Measurements from ENCODE around the gene ZNF335. TPM values are rescaled to one million over a fixed set of nuclear protein-coding genes. Genes with fewer than 3 reads are reported as not detected.

ZNF335 gene
- total and polyA plus RNA-seq, 2 of the 13 experiments (the other 11 are each of a cell fraction or from before 2014, with no cell fraction given), result 9.7 to 13.7 TPM

DNA sequence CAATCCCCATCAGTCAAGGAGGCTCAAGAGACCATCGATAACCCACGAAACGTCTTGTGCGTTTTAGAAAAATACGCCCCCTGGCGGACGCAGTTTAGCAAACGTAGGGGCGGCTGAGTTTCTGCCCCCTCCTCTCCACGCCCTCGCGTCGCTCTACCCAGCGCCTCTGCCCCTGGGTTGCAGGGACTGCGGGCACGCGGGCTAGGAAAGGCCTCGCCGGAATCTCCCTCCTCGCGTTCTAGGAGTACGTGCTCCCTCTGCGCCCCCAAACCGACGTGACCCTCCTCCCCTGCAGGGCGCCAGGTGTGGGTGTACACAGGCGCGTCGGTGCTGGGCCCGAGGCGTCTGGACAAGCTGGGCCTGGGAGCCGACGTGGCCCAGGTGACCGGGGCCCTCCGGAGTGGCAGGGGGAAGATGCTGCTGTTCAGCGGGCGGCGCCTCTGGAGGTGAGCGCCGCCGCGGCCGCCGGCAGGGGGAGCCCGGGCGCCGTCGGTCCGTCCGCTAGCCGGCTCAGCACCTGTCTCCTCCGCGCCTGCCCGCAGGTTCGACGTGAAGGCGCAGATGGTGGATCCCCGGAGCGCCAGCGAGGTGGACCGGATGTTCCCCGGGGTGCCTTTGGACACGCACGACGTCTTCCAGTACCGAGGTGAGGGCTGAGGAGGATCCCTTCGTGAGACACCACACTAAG is 42.0 kb upstream of the ZNF335 start (continued):
- TF ChIP-seq, protein P1, sequence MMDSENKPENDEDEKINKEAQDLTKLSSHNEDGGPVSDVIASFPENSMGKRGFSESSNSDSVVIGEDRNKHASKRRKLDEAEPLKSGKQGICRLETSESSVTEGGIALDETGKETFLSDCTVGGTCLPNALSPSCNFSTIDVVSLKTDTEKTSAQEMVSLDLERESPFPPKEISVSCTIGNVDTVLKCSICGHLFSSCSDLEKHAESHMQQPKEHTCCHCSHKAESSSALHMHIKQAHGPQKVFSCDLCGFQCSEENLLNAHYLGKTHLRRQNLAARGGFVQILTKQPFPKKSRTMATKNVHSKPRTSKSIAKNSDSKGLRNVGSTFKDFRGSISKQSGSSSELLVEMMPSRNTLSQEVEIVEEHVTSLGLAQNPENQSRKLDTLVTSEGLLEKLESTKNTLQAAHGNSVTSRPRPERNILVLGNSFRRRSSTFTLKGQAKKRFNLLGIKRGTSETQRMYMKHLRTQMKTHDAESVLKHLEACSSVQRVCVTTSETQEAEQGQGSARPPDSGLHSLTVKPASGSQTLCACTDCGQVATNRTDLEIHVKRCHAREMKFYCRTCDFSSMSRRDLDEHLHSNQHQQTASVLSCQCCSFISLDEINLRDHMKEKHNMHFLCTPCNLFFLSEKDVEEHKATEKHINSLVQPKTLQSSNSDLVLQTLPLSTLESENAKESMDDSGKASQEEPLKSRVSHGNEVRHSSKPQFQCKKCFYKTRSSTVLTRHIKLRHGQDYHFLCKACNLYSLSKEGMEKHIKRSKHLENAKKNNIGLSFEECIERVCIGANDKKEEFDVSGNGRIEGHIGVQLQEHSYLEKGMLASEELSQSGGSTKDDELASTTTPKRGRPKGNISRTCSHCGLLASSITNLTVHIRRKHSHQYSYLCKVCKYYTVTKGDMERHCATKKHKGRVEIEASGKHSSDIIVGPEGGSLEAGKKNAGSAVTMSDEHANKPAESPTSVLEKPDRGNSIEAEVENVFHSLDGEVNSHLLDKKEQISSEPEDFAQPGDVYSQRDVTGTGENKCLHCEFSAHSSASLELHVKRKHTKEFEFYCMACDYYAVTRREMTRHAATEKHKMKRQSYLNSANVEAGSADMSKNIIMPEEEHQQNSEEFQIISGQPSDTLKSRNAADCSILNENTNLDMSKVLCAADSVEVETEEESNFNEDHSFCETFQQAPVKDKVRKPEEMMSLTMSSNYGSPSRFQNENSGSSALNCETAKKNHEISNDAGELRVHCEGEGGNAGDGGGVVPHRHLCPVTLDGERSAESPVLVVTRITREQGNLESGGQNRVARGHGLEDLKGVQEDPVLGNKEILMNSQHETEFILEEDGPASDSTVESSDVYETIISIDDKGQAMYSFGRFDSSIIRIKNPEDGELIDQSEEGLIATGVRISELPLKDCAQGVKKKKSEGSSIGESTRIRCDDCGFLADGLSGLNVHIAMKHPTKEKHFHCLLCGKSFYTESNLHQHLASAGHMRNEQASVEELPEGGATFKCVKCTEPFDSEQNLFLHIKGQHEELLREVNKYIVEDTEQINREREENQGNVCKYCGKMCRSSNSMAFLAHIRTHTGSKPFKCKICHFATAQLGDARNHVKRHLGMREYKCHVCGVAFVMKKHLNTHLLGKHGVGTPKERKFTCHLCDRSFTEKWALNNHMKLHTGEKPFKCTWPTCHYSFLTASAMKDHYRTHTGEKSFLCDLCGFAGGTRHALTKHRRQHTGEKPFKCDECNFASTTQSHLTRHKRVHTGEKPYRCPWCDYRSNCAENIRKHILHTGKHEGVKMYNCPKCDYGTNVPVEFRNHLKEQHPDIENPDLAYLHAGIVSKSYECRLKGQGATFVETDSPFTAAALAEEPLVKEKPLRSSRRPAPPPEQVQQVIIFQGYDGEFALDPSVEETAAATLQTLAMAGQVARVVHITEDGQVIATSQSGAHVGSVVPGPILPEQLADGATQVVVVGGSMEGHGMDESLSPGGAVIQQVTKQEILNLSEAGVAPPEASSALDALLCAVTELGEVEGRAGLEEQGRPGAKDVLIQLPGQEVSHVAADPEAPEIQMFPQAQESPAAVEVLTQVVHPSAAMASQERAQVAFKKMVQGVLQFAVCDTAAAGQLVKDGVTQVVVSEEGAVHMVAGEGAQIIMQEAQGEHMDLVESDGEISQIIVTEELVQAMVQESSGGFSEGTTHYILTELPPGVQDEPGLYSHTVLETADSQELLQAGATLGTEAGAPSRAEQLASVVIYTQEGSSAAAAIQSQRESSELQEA (CRISPR knock-in tag; IDR thresholded peaks at IDR 0.05; ENCODE audit: not compliant biosample characterization), result no peak
- TF ChIP-seq DNMT1 (CRISPR knock-in tag; IDR thresholded peaks at IDR 0.05), result 0 out of 2 replicates have a peak, but pooled peaks have one; percentile 66
- TF ChIP-seq PAX8 (CRISPR knock-in tag; IDR thresholded peaks at IDR 0.05; ENCODE audit: borderline replicate concordance), result 0 out of 2 replicates have a peak, but pooled peaks have one; percentile 77
- TF ChIP-seq MXI1 (IDR thresholded peaks at IDR 0.05; ENCODE audit: borderline replicate concordance, low read depth, low read length), result peak; percentile 52; the same call in 1 of the 3 replicates
- TF ChIP-seq ZNF496 (CRISPR knock-in tag; IDR thresholded peaks at IDR 0.05; ENCODE audit: insufficient replicate concordance), result no peak
- TF ChIP-seq, protein P2, sequence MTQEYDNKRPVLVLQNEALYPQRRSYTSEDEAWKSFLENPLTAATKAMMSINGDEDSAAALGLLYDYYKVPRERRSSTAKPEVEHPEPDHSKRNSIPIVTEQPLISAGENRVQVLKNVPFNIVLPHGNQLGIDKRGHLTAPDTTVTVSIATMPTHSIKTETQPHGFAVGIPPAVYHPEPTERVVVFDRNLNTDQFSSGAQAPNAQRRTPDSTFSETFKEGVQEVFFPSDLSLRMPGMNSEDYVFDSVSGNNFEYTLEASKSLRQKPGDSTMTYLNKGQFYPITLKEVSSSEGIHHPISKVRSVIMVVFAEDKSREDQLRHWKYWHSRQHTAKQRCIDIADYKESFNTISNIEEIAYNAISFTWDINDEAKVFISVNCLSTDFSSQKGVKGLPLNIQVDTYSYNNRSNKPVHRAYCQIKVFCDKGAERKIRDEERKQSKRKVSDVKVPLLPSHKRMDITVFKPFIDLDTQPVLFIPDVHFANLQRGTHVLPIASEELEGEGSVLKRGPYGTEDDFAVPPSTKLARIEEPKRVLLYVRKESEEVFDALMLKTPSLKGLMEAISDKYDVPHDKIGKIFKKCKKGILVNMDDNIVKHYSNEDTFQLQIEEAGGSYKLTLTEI (CRISPR knock-in tag; conservative IDR thresholded peaks at IDR 0.05), result no peak
- TF ChIP-seq ZNF761 (CRISPR knock-in tag; conservative IDR thresholded peaks at IDR 0.05), result peak; percentile 66; the same call in 1 of the 2 replicates
- TF ChIP-seq ZMYM4 (CRISPR knock-in tag; IDR thresholded peaks at IDR 0.05), result peak; percentile 31; the same call in 1 of the 2 replicates
- TF ChIP-seq EP300 (IDR thresholded peaks at IDR 0.05; ENCODE audit: low read depth in 2 of 2, low read length in 2 of 2), result no peak
- TF ChIP-seq EP300 (CRISPR knock-in tag; IDR thresholded peaks at IDR 0.05; ENCODE audit: borderline replicate concordance), result 0 out of 2 replicates have a peak, but pooled peaks have one; percentile 28
- TF ChIP-seq ZFP36 (IDR thresholded peaks at IDR 0.05; ENCODE audit: borderline replicate concordance, low read depth, low read length, partially characterized antibody), result no peak
- TF ChIP-seq CBFB (CRISPR knock-in tag; IDR thresholded peaks at IDR 0.05), result peak; percentile 85
- TF ChIP-seq ZSCAN22 (CRISPR knock-in tag; IDR thresholded peaks at IDR 0.05), result peak; percentile 44; the same call in 1 of the 2 replicates
- TF ChIP-seq ZFP90 (CRISPR knock-in tag; IDR thresholded peaks at IDR 0.05; ENCODE audit: borderline replicate concordance), result no peak; the same call in 1 of the 2 replicates
- TF ChIP-seq, protein P3, sequence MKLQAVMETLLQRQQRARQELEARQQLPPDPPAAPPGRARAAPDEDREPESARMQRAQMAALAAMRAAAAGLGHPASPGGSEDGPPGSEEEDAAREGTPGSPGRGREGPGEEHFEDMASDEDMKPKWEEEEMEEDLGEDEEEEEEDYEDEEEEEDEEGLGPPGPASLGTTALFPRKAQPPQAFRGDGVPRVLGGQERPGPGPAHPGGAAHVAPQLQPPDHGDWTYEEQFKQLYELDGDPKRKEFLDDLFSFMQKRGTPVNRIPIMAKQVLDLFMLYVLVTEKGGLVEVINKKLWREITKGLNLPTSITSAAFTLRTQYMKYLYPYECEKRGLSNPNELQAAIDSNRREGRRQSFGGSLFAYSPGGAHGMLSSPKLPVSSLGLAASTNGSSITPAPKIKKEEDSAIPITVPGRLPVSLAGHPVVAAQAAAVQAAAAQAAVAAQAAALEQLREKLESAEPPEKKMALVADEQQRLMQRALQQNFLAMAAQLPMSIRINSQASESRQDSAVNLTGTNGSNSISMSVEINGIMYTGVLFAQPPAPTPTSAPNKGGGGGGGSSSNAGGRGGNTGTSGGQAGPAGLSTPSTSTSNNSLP (IDR thresholded peaks at IDR 0.05; ENCODE audit: low read depth, low read length), result no peak
- no peak; the same call in 1 of the 2 replicates for TF ChIP-seq SUZ12 (IDR thresholded peaks at IDR 0.05; ENCODE audit: low read depth, low read length)
- no peak; the same call in 1 of the 2 replicates for TF ChIP-seq THAP11 (CRISPR knock-in tag; IDR thresholded peaks at IDR 0.05)

Measured in HepG2 (cell line).